Stromal cell of bone marrow (primary cell): ENCODE data around the gene ZFP36L2.
A peak's percentile ranks its signal among the peaks of the same experiment; 100 is the strongest.

ENCODE experiments used
- DNase-seq: peaks from one replicate; pipeline ENCODE4 v3.0.0-alpha.2; 2012; ENCODE audit warnings: low read depth

The ZFP36L2 gene

GRCh38 chr2:43246641-43247040 lies 20.2 kb upstream of the ZFP36L2 start:
- no peak for DNase-seq

- DNase-seq, result no peak
These were observed 15.2 kb upstream of the ZFP36L2 start for GRCh38 chr2:43241558-43241957.

DNA sequence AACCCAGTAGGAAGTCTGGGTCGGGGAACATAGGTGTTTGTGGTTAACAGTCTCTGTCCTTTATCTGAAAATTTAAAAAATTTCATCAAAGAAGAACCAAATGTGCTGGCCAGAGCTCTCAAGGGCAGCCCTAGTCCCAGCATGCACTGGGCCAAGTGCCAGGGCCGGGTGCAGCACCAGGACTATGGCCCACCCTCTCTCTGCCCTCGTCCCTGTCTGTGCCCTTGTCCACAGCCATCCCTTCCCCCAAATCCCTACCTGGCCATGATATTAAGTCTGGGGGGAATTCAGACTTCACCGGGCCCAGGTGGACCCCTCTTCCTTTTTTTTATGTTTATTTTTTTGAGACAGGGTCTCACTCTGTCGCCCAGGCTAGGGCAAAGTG lies 14.4 kb upstream of the ZFP36L2 start:
- no peak for DNase-seq

DNA sequence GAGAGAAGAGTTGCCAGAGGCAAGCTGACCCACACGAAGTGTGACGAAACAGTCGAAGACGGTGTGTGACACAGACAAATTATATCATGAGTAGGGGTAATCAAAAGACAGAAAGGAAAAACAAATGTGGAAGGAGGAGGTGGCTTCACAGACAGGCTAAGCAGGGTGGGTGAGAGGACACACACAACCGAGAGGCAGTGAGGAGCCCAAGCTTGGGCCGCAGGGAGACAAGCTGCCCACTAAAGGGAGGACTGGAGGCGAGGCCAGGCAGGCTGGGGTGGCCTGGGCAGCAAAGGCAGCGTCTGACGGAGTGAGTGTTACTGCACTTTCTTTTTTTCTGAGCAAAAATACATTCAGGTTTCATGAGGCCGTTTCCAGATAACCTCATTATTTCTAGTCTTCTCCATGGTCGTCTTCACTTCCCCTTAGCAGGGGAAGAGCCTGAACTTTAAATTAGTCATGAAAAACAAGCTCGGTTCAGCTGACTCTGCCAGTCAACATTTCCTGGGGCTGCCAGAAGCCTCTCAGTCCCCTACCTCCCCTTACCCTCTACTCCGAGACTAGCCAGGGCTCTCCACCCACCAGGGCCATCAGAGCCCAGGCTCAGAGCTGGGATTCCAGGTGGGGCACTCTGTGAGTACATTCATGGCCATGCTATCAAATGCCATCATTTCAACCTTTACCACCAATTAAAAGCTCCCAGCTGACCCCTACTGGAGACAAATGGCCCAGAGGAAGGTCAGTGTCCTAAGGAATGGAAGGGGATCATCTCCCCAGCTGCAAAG lies 13.8 kb upstream of the ZFP36L2 start:
- DNase-seq, result no peak

DNA sequence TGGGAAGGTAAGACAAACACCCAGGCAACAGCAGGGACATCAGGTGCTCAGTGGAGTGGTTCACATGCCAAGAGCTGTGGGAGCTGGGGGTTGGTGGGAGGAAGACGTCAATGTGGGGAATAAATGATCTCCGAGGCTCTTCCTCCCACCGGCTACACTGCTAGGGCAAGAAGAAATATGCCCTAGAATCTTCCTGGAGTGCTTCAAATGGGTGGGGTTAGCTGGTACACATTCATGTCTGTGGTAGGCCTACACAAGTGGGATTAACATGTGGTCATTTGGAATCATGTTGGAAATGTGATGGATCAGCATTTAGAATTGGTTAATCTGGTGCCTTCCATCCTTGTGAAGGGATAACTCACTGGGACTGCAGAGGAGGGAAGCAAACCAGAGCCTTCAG lies 12.4 kb upstream of the ZFP36L2 start:
- no peak for DNase-seq

DNA sequence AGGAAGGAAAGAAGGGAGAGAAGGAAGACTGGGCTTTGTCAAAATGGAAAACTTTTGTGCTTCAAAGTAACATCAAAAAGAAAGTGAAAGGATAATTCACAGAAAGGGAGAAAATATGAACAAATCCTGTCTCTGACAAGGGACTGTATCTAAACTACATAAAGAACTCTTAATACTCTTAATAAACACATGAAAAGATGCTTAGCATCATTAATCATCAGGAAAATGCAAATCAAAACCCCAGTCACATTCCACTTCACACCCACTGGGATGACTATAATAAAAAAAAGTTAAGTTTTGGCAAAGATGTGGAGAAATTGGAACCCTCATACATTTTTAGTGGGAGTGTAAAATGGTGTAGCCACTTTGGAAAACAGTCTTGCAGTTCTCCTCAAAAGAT lies 11.8 kb upstream of the ZFP36L2 start:
- no peak for DNase-seq

- DNase-seq, result no peak
These were observed 7.1 kb upstream of the ZFP36L2 start for GRCh38 chr2:43233218-43234212.

DNA sequence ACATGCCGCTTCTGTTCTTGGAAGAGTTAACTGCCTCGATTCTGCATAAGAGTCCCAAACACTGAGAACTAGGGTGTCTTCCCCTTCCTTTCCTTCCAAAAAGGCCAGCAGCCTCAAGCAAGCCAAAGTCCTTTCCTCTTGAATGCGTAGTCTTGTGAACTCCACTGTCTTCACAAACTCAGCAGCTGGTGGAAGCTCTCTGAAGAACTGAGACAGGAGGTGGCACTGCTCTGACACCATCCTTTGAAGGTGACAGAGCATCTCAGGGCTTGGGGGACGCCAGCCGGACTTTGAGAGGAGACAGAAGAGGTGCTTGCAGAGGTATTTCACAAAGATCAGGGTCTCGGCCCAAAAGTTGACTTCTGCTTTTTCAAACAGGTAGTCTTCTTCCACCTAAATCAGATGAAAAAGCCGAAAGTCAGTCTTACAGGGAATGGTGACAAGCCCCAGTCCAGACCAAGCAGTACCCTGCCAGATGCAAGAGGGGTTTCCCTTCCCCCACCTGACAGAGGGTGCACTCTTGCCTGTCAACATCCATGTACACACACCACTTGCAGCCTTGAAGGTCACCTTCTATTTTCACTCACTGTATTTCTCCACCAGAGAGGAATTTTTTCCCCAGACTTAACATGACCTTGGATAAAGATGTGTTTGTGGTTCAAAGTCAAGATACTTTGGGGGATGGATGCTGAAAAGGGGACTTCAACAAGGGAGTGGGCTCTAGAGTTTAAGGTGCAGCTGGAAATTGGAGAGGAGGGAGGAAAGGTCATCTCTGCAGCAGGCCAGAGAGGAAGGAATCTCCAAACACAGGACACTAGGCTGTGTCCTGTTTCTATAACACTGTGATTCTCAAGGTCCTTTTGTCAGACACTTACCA lies 4.8 kb upstream of the ZFP36L2 start:
- no peak for DNase-seq

DNA sequence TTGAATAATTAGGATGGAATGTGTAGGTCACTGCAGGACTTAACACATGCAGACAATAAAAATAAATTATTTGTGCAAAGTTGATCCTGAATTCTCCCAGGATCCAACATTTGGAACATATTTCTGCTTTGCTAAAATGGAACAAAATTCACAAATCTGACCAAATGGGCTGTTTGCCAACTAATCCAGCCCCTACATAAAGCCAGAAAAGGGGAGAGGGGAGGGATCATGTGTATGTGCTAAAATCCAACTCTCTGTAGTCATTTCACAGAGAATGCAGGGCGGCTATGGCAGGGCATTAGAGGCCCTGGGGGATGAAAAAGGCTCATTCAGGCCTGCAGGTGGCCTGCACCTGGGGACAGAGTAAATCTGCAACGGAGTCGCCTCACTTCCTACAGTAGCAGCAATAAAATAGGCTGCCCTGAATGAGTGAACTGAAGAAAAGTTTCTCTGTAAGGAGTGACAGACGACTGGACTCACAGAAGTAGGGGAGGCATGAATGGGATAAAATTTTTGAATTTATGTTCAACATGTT lies 4.0 kb upstream of the ZFP36L2 start:
- no peak for DNase-seq

DNA sequence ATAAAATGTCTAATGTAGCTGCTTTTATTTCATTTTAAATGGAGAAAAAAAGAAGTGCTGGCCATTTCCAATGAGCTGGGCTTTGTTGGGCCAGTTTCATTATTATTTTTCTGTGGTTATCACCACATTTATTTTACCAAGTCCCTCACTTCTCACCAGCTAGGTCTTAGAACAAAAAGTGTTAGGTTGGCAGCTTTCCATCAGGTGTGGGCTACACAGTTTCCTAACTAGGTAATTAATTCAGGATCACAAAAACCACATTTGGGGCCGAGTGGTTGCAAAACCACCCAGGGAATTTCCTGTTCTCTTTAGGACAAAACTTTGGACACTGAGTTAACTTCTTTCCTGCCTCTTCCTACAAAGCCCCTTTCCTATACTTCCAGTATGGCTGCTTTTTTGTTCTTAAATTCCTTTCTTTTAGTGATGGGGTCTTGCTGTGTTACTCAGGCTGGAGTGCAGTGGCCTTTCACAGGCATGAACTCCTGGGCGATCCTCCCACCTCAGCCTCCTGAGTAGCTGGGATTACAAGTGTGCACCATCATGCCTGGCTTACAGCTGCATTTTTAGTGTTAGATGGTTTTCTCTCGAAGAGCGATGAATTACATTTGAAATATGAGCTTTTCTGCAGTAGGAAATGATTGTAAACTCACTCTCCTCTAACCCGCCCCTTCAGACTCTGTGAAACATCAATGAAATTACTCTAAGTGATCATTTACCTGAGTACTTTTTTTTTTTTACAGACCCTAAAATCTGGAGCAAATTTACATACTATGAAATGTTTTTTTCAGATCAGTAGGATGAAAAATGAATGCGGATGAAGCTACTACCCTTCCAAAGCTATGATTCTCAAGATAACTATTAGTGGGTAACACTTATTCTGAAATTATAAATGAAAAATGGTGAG lies 2.6 kb upstream of the ZFP36L2 start:
- DNase-seq, result no peak

GRCh38 chr2:43228321-43228751 lies 1.9 kb upstream of the ZFP36L2 start:
- no peak for DNase-seq

DNA sequence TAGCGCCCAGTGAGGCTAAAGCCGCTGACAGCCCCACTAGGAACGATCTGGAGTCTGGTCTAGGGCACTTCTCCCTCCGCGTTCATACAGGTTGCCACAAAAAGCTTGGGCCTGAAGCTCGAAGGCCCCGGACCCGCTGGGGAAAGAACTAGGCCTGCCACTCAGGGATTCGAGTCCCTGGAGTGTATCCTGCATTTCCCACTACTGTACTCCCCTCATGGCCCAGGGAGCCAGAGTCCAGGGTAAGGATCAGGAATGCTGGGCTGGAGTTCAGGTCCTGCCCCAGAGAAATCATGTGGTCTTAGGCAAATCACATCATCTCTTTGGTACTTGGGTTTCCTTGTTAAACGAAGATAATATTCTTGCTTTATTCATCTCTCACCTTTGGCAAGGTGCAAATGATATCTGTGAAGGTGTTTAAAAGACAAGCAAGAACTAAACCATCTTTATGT lies 1.4 kb upstream of the ZFP36L2 start:
- DNase-seq, result no peak

GRCh38 chr2:43226955-43227829 lies 786 bp upstream of the ZFP36L2 start:
- peak; percentile 73 for DNase-seq

DNA sequence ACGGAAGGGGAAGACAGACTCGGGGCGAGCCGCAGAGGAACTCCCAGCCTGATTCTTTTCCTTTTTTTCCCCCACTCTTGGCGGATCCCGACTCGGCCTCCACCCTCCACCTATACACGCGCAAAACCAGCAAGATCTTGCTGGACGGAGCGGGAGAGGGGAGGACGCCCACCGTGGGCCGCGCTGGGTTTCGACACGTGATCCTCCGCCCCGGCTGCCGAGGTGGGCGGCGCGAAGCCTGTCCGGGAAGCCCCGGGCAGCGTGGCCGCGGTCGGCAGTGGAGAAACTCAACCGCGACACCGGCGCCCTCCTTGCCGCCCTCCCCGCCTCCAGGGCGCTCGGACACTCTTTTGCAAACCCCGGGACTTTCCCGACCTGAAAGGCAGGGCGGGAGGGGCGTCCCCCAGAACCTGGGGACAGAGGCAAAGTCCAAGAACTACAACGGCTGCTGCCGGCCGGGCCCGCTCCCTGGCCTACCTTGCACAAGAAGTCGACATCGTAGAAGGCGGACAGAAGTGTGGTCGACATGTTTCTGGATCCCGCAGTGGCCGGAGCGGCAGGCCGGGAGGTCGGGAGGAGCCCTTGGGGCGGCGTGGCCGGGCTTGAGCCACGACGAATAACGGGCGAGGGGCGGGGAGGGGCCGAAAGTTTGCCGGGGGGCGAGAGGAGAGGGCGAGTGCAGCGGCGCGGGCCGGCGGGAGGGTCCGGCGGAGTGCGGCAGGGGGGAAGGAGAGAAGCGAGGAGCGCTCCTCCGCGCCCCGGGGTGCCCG lies 433 bp downstream of the ZFP36L2 start:
- DNase-seq, result peak; percentile 49

- DNase-seq, result no peak
These were observed 1.2 kb downstream of the ZFP36L2 start for GRCh38 chr2:43225093-43225787.

GRCh38 chr2:43224571-43225092 lies 1.8 kb downstream of the ZFP36L2 start:
- no peak for DNase-seq

GRCh38 chr2:43224131-43224570 lies 2.3 kb downstream of the ZFP36L2 start:
- DNase-seq, result peak; percentile 50

GRCh38 chr2:43223521-43224001 lies 2.8 kb downstream of the ZFP36L2 start:
- DNase-seq, result no peak
